ENCODE data around the gene PRDM12.

Gene PRDM12

DNA sequence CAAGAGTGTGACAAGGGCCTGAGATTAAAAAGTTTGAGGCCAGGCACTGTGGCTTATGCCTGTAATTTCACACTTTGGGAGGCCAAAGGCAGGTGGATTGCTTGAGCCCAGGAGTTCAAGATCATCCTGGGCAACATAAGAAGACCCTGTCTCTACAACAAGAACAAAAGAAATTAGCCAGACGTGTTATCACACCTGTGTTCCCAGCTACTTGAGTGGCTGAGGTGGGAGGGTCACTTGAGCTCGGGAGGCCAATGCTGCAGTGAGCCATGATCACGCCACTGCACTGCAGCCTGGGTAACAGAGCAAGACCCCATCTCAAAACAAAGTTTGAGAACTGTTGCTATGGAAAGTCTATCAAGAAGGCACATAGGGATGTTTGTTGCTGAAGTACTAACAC lies 54.2 kb downstream of the PRDM12 start:
- no peak for DNase-seq (ENCODE audit: insufficient read length, low spot score)
- no peak for FAIRE-seq
- TF ChIP-seq, protein P1, sequence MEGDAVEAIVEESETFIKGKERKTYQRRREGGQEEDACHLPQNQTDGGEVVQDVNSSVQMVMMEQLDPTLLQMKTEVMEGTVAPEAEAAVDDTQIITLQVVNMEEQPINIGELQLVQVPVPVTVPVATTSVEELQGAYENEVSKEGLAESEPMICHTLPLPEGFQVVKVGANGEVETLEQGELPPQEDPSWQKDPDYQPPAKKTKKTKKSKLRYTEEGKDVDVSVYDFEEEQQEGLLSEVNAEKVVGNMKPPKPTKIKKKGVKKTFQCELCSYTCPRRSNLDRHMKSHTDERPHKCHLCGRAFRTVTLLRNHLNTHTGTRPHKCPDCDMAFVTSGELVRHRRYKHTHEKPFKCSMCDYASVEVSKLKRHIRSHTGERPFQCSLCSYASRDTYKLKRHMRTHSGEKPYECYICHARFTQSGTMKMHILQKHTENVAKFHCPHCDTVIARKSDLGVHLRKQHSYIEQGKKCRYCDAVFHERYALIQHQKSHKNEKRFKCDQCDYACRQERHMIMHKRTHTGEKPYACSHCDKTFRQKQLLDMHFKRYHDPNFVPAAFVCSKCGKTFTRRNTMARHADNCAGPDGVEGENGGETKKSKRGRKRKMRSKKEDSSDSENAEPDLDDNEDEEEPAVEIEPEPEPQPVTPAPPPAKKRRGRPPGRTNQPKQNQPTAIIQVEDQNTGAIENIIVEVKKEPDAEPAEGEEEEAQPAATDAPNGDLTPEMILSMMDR (IDR thresholded peaks at IDR 0.05; ENCODE audit: insufficient read depth, missing control alignments): no peak

DNA sequence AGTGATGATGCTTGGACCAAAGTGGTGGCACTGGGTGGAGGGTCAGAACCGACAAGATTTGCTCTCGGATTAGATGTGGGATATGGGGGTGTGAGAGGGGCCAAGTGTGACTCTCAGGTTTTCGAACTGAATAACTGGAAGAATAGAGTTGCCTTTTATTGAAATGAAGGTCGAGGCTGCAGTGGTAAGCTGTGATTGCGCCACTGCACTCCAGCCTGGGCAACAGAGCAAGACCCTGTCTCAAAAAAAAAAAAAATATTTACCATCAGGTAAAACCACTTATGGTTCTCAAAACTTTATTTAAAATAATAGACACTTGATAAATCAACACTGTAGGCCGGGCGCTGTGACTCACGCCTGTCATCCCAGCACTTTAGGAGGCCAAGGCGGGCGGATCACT lies 56.4 kb downstream of the PRDM12 start:
- TF ChIP-seq, protein P1 (IDR thresholded peaks at IDR 0.05; ENCODE audit: insufficient read depth, missing control alignments): no peak
- no peak for FAIRE-seq

DNA sequence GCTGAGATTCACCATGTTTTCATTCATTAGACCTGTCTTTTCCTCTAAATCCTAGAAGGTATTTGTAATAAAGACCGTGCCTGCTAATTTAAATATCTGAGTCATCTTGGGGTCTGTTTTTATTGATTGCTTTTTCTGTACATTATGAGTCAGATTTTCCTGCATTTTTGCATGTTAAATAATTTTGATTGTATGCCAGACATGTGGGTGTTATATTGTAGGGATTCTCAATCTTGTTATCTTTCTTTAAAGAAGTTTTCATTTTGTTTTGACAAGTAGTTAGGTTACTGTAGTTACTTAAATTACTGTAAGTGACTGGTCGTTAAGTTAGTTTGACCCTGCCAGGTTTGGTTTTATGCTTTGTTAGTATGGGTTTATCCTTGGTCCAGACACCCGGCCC lies 64.3 kb downstream of the PRDM12 start:
- FAIRE-seq (no peak), DNase-seq (ENCODE audit: insufficient read length, low spot score) (no peak)
- TF ChIP-seq, protein P1 (IDR thresholded peaks at IDR 0.05; ENCODE audit: insufficient read depth, missing control alignments): no peak

More for the DNA sequence above, 56.4 kb downstream of the PRDM12 start:
- no peak for DNase-seq (ENCODE audit: insufficient read length, low spot score)

DNA sequence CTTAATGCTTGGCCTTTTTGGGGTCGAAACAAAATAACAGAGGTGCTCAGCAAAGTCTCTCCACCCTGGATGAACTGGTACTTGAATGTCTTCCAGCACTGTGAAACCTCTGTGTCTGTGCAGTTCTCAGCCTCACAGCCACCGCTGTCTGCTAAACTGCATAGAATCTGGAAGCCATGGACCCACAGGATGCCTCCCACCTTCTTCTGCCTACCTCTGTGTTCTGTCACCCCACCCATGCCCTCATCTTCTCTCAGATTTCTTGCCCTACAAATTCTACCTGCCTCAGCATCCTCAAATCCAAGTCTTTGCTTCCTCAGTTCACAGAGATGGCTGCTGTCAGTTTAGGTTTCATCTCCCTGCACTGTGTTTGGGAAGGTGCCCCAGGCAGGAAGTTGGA lies 64.8 kb downstream of the PRDM12 start:
- FAIRE-seq (no peak), DNase-seq (ENCODE audit: insufficient read length, low spot score) (no peak)
- TF ChIP-seq, protein P1 (IDR thresholded peaks at IDR 0.05; ENCODE audit: insufficient read depth, missing control alignments): no peak

DNA sequence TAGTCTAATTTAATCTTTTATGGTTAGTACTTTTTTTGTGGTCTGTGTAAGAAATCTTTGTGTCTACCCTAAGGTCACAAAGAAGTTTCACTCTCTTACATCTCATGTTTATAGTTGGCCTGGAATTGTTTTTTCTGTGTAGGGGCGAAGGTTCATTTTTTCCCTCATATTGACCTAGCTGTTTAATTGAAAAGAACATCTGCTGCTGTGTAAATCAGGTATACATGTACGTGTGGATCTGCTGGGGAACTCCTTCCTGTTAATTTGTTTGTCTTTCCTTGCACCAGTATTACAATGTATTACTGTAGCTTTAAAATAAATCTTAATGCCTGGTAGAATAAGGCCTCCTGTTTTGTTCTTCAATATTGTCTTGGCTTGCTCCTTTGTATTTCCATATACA lies 67.0 kb downstream of the PRDM12 start:
- DNase-seq (ENCODE audit: insufficient read length, low spot score) (no peak), FAIRE-seq (no peak)
- TF ChIP-seq, protein P1 (IDR thresholded peaks at IDR 0.05; ENCODE audit: insufficient read depth, missing control alignments): no peak

DNA sequence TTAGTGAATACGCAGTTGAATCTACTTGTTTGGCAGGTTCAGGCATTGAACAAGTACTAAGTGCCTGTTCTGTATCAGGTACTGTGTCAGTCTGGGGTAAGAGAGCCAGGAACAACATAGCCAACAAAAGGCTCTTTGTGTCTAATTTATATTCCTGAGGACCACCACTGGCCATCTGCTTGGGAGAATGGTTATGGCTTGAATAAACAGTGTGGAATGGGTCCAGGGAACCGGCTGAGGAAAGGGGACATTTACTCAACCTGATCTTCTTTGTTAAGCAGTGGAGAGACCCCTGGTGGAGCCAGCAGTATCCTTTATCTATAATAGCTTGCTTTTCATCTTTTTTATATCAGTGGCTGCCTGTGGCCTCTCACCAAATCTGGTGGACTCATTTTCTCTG lies 67.7 kb downstream of the PRDM12 start:
- DNase-seq (ENCODE audit: insufficient read length, low spot score) (no peak), FAIRE-seq (no peak)
- TF ChIP-seq, protein P1 (IDR thresholded peaks at IDR 0.05; ENCODE audit: insufficient read depth, missing control alignments): no peak

All from D721Med (cell line).